Measurements from ENCODE around the gene AWAT2. TPM values are rescaled to one million over a fixed set of nuclear protein-coding genes. Genes with fewer than 3 reads are reported as not detected.

Gene AWAT2
- total RNA-seq, 2 experiments from 2014 or later: not detected

DNA sequence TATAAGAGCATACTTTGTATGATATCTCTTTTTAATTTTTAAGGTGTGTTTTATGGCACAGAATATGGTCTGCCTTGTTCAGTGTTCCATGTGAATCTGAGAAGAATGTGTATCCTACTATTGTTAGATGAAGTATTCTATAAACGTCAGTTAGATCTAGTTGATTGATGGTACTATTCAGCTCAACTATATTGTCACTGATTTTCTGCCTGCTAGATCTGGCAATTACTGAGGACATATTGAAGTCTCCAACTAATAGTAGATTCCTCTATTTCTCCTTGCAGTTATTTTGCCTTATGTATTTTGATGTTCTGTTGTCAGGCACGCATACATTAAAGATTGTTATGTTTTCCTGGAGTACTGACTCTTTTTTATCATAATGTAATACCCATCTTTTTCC is 39.8 kb downstream of the AWAT2 start:
- no peaks in the 10 kb centered on the region for H3K27me3 ChIP-seq (ENCODE audit: control insufficient read depth in 1 of 2, insufficient read depth in 2 of 2, low read length in 2 of 2)
- no peak overlapping the region for H3K4me3 ChIP-seq (ENCODE audit: low read length)
- H3K9me3 ChIP-seq (ENCODE audit: control insufficient read depth in 1 of 2, insufficient read depth in 1 of 2, low read length in 2 of 2): no peaks in the 10 kb centered on the region
- no peak overlapping the region for H3K27ac ChIP-seq (ENCODE audit: low read depth in 1 of 2, low read length in 2 of 2)
- DNase-seq (no peak), ATAC-seq (ENCODE audit: poor library complexity) (no peak)
- intact Hi-C loops (cut with DNase I, micrococcal nuclease): no loop called here
- Mint-ChIP-seq H3K4me3 (no peak overlapping the region), H3K36me3 (ENCODE audit: low read depth) (no peaks in the 10 kb centered on the region), H3K27ac (no peak overlapping the region), H3K27me3 (no peaks in the 10 kb centered on the region), H3K4me1 (ENCODE audit: low read depth) (no peaks in the 10 kb centered on the region), H3K9me3 (no peaks in the 10 kb centered on the region)
- CTCF ChIA-PET: no interaction called here
- POLR2A ChIA-PET: no interaction called here
- TF ChIP-seq, protein P1, sequence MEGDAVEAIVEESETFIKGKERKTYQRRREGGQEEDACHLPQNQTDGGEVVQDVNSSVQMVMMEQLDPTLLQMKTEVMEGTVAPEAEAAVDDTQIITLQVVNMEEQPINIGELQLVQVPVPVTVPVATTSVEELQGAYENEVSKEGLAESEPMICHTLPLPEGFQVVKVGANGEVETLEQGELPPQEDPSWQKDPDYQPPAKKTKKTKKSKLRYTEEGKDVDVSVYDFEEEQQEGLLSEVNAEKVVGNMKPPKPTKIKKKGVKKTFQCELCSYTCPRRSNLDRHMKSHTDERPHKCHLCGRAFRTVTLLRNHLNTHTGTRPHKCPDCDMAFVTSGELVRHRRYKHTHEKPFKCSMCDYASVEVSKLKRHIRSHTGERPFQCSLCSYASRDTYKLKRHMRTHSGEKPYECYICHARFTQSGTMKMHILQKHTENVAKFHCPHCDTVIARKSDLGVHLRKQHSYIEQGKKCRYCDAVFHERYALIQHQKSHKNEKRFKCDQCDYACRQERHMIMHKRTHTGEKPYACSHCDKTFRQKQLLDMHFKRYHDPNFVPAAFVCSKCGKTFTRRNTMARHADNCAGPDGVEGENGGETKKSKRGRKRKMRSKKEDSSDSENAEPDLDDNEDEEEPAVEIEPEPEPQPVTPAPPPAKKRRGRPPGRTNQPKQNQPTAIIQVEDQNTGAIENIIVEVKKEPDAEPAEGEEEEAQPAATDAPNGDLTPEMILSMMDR (IDR thresholded peaks at IDR 0.05): no peak
- H3K36me3 ChIP-seq (ENCODE audit: insufficient read depth, low read length): no peaks in the 10 kb centered on the region
- peaks cover 6% of the 10 kb centered on the region for H3K4me1 ChIP-seq (ENCODE audit: insufficient read depth, low read length)

DNA sequence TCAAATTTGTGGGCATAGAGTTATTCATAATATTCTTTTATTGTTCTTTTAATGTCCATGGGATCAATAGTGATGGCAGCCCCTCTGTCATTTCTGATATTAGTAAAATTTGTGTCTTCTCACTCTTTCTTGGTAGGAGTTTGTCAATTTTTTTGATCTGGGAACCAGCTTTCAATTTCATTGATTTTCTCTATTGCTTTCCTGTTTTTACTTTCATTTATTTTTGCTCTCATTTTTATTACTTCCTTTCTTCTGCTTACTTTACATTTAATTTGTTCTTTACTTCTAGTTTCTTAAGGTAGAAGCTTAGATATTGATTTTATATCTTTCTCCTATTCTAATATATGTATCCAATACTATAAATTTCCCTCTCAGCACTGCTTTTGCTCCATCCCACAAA is 40.7 kb downstream of the AWAT2 start:
- H3K4me1 Mint-ChIP-seq (ENCODE audit: low read depth): no peaks in the 10 kb centered on the region
- TF ChIP-seq, protein P1 (IDR thresholded peaks at IDR 0.05): no peak
- no peak overlapping the region for H3K27ac Mint-ChIP-seq
- Histone ChIP-seq H3K4me3 (ENCODE audit: low read length) (no peak overlapping the region), H3K36me3 (ENCODE audit: insufficient read depth, low read length) (no peaks in the 10 kb centered on the region), H3K9me3 (ENCODE audit: control insufficient read depth in 1 of 2, insufficient read depth in 1 of 2, low read length in 2 of 2) (no peaks in the 10 kb centered on the region), H3K27ac (ENCODE audit: low read depth in 1 of 2, low read length in 2 of 2) (no peak overlapping the region), H3K4me1 (ENCODE audit: insufficient read depth, low read length) (peaks cover 6% of the 10 kb centered on the region), H3K27me3 (ENCODE audit: control insufficient read depth in 1 of 2, insufficient read depth in 2 of 2, low read length in 2 of 2) (no peaks in the 10 kb centered on the region)
- H3K36me3 Mint-ChIP-seq (ENCODE audit: low read depth): no peaks in the 10 kb centered on the region
- intact Hi-C loops (cut with DNase I, micrococcal nuclease): no loop called here
- CTCF ChIA-PET: no interaction called here
- no peaks in the 10 kb centered on the region for H3K9me3 Mint-ChIP-seq
- POLR2A ChIA-PET: no interaction called here
- no peak for ATAC-seq (ENCODE audit: poor library complexity)
- H3K4me3 Mint-ChIP-seq: no peak overlapping the region
- no peaks in the 10 kb centered on the region for H3K27me3 Mint-ChIP-seq
- DNase-seq: no peak

DNA sequence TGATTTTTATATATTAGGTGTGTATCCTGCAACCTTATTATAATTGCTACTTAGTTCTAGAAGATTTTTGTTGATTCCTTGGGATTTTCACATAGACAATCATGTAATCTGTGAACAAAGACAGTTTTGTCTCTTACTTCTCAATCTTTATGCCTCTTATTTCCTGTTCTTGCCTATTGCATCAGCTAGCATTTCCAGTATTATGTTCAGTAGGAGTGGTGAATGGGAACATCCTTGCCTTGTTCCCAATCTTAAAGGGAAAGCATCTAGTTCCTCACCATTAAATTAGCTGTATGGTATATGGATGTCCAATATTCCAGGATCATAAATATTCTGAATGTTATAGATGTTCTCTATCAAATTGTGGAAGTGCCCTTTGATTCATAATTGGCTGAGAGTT is 41.8 kb downstream of the AWAT2 start:
- Histone ChIP-seq H3K36me3 (ENCODE audit: insufficient read depth, low read length) (no peaks in the 10 kb centered on the region), H3K4me1 (ENCODE audit: insufficient read depth, low read length) (no peaks in the 10 kb centered on the region), H3K9me3 (ENCODE audit: control insufficient read depth in 1 of 2, insufficient read depth in 1 of 2, low read length in 2 of 2) (no peaks in the 10 kb centered on the region), H3K4me3 (ENCODE audit: low read length) (no peak overlapping the region), H3K27me3 (ENCODE audit: control insufficient read depth in 1 of 2, insufficient read depth in 2 of 2, low read length in 2 of 2) (no peaks in the 10 kb centered on the region), H3K27ac (ENCODE audit: low read depth in 1 of 2, low read length in 2 of 2) (no peak overlapping the region)
- ATAC-seq (ENCODE audit: poor library complexity): no peak
- no peak overlapping the region for H3K4me3 Mint-ChIP-seq
- ChIA-PET CTCF (no interaction called here), POLR2A (no interaction called here)
- no peak overlapping the region for H3K27ac Mint-ChIP-seq
- no peaks in the 10 kb centered on the region for H3K27me3 Mint-ChIP-seq
- H3K9me3 Mint-ChIP-seq: no peaks in the 10 kb centered on the region
- intact Hi-C loops (cut with DNase I, micrococcal nuclease): no loop called here
- TF ChIP-seq, protein P1 (IDR thresholded peaks at IDR 0.05): no peak
- no peak for DNase-seq
- no peaks in the 10 kb centered on the region for H3K4me1 Mint-ChIP-seq (ENCODE audit: low read depth)
- H3K36me3 Mint-ChIP-seq (ENCODE audit: low read depth): no peaks in the 10 kb centered on the region
